Adrenal gland (tissue), 12 donors: ENCODE measurements around the gene MSL2. TPM values are rescaled to one million over a fixed set of nuclear protein-coding genes. Genes with fewer than 3 reads are reported as not detected.
"Not testable (repeated sequence)": the region's sequence is repeated elsewhere in the genome, so short reads cannot be mapped to it uniquely, and the experiment has no call there.

ENCODE experiments used
- DNase-seq, 7 donors: peaks; one replicate each; pipeline ENCODE4 v3.0.0-alpha.2; 2019 to 2020
- H3K27ac ChIP-seq, 5 donors: fragments of 200-600 bp; sonication (generic) in 4 of 5; 1 replicate in 3 of 5; 2 replicates in 2 of 5; pipeline versions ENCODE4 v1.5.1 to v1.8.0; 2016 to 2020; ENCODE audit warnings: mild to moderate bottlenecking in 1 of 5
- H3K27me3 ChIP-seq: fragments of 200-600 bp; 2 replicates; pipeline ENCODE4 v1.8.0; 2021
- H3K36me3 ChIP-seq, 2 donors: fragments of 200-600 bp; replicated peaks in 1 of 2; 1 replicate in 1 of 2; 2 replicates in 1 of 2; pipeline versions ENCODE4 v1.5.1 to v1.8.0; 2018 to 2022
- H3K4me1 ChIP-seq, 2 donors: fragments of 200-600 bp; replicated peaks in 1 of 2; 1 replicate in 1 of 2; 2 replicates in 1 of 2; pipeline versions ENCODE4 v1.5.1 to v1.8.0; 2018 to 2021
- H3K4me3 ChIP-seq, 4 donors: fragments of 200-600 bp; sonication (generic) in 3 of 4; one replicate each; pipeline ENCODE4 v1.5.1; 2016 to 2018
- H3K9me3 ChIP-seq, 3 donors: fragments of 200-600 bp; sonication (generic) in 1 of 3; replicated peaks in 1 of 3; 1 replicate in 2 of 3; 2 replicates in 1 of 3; pipeline versions ENCODE4 v1.5.1 to v1.8.0; 2016 to 2021
- CTCF ChIP-seq, 6 experiments: fragments of 450-650 bp in 4 of 6; fragments of 200-600 bp in 2 of 6; sonication (generic) in 1 of 6; IDR thresholded peaks; 1 replicate in 5 of 6; 2 replicates in 1 of 6; pipeline versions ENCODE4 v1.5.1 to v1.8.0; 2016 to 2021; ENCODE audit warnings: antibody characterized with exemption in 6 of 6, mild to moderate bottlenecking in 2 of 6, moderate library complexity in 1 of 6
- POLR2A ChIP-seq, 2 donors: fragments of 450-650 bp; IDR thresholded peaks; one replicate each; pipeline ENCODE4 v1.6.1; 2017; ENCODE audit warnings: antibody characterized with exemption in 2 of 2, mild to moderate bottlenecking in 2 of 2, moderate library complexity in 1 of 2
- WGBS, 4 donors: extraction: QIAGEN DNeasy Blood & Tissue Kit in 2 of 4; methylation state at CpG; one replicate each; pipeline versions ENCODE4 v1.1.5 to v1.1.7; 2013 to 2017; 5-methylcytosine and 5-hydroxymethylcytosine counted together
- intact Hi-C, 2 donors: fragments of 100-400 bp; cut with DNase I; formaldehyde crosslinking; loops; one replicate each; pipeline versions ENCODE4 v1.14.1 to v1.15.0; 2022 to 2023
- polyA plus RNA-seq, 3 donors: library from polyadenylated mRNA; stranded (reverse); fragments of 200-250 nt in 2 of 3; fragments of 350-450 nt in 1 of 3; fragmentation: Illumina TruSeq in 1 of 3; extraction: RNeasy Lipid Tissue Mini Kit (QIAGEN cat#74804) in 1 of 3; gene quantifications; one replicate each; pipeline ENCODE4 v1.2.3, GENCODE V29; 2013 to 2014
- total RNA-seq, 9 donors: library from RNA; depleted of rRNA in 4 of 9; stranded (reverse); fragments of >200 nt in 4 of 9; fragments of 120-200 nt in 1 of 9; fragmentation: NEBNext Ultra II Directional in 1 of 9; extraction: Animal tissue kit (Norgen Biotek cat#: 25700) in 1 of 9; gene quantifications; one replicate each; pipeline versions ENCODE4 v1.1.0 to v1.2.4, GENCODE V29; 2013 to 2023
- donor health status: healthy with polysubstance abuse.
- donor health status: Bipolar disorder and iron deficiency.
- donor health status: DM: yes; HTN: yes; CAD: no.
- donor health status: DM: no; HTN: no; CAD: no.
- donor health status: DM: no; HTN: no; CAD: no.
- donor health status: DM: yes; HTN: yes; CAD: no.

Gene MSL2
- total and polyA plus RNA-seq, 12 donors: 4.0 to 36.0 (median 19.1) TPM

- 25 to 45% (median 35%) methylated on average over 2 of the region's 2 CpGs for WGBS, 4 donors
- Histone ChIP-seq H3K27ac (peak overlapping the region; percentile 34 to 60 (median 45)), H3K27me3 (no peaks in the 10 kb centered on the region), H3K4me1 (peaks cover 21 to 69% of the 10 kb centered on the region in 2 donors), H3K9me3 (no peaks in the 10 kb centered on the region), H3K4me3 (no peak overlapping the region), H3K36me3 (no peaks in the 10 kb centered on the region)
- TF ChIP-seq POLR2A (IDR thresholded peaks at IDR 0.05): no peak
- no peak for DNase-seq
- intact Hi-C loops: no loop called here
Observed at GRCh38 chr3:136184703-136185102, 11.4 kb downstream of the MSL2 start.

DNA sequence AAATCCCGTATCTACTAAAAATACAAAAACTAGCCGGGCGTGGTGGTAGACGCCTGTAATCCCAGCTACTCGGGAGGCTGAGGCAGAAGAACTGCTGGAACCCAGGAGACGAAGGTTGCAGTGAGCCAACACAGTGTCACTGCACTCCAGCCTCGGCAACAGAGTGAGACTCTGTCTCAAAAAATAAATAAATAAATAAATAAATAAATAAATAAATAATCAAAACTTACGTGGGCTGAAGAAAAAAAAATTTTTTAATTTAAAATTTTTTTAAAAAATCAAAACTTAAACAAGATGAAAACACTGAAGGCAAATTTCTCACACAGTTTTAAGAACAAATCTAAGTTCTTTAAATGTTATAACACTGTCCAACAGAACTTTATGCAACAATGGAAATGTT lies 14.4 kb downstream of the MSL2 start:
- no peak overlapping the region for H3K4me3 ChIP-seq
- TF ChIP-seq CTCF (IDR thresholded peaks at IDR 0.05) (no peak), POLR2A (IDR thresholded peaks at IDR 0.05) (no peak)
- no peaks in the 10 kb centered on the region for H3K27me3 ChIP-seq
- H3K36me3 ChIP-seq: no peaks in the 10 kb centered on the region
- intact Hi-C loops: no loop called here
- H3K4me1 ChIP-seq: peaks cover 16 to 45% of the 10 kb centered on the region in 2 donors
- H3K9me3 ChIP-seq: no peaks in the 10 kb centered on the region
- no peak overlapping the region for H3K27ac ChIP-seq
- WGBS, 4 donors: 88 to 92% (median 89%) methylated on average over 8 of the region's 8 CpGs
- peak in 1 of 7 donors; percentile 47 for DNase-seq

DNA sequence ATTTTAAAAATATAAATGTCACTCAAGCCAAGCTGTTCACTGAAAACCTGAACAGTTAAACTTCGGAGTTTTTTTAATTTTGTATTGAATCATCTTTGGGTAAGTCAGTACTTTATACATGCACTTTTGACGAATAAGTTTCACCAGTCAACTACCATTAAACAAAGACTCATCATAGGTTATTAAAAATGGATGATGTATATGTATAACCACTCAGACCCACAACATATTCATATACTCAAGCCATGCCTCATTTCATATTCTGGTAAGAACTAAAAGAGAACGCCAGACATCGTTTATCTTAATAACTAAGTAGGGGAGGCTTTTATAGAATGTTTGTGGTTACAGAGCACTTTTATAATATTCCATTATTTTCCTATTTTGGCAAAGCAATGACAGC lies 18.3 kb downstream of the MSL2 start:
- intact Hi-C loops: no loop called here
- Histone ChIP-seq H3K4me3 (no peak overlapping the region), H3K27ac (no peak overlapping the region), H3K4me1 (peaks cover 13 to 43% of the 10 kb centered on the region in 2 donors), H3K27me3 (no peaks in the 10 kb centered on the region), H3K36me3 (no peaks in the 10 kb centered on the region), H3K9me3 (no peaks in the 10 kb centered on the region)
- WGBS, 4 donors: 55 to 65% (median 60%) methylated on average over 4 of the region's 4 CpGs
- TF ChIP-seq CTCF (IDR thresholded peaks at IDR 0.05) (no peak), POLR2A (IDR thresholded peaks at IDR 0.05) (no peak)
- no peak for DNase-seq

GRCh38 chr3:136173939-136174490 lies 22.1 kb downstream of the MSL2 start:
- H3K9me3 ChIP-seq: no peaks in the 10 kb centered on the region
- no peak for TF ChIP-seq CTCF (IDR thresholded peaks at IDR 0.05)
- TF ChIP-seq POLR2A (IDR thresholded peaks at IDR 0.05): no peak
- peak overlapping the region in 2 of 5 donors; percentile 5 to 31 for H3K27ac ChIP-seq
- H3K4me3 ChIP-seq: no peak overlapping the region
- peaks cover 13 to 41% of the 10 kb centered on the region in 2 donors for H3K4me1 ChIP-seq
- H3K36me3 ChIP-seq: no peaks in the 10 kb centered on the region
- intact Hi-C loops: no loop called here
- DNase-seq: no peak
- H3K27me3 ChIP-seq: no peaks in the 10 kb centered on the region

DNA sequence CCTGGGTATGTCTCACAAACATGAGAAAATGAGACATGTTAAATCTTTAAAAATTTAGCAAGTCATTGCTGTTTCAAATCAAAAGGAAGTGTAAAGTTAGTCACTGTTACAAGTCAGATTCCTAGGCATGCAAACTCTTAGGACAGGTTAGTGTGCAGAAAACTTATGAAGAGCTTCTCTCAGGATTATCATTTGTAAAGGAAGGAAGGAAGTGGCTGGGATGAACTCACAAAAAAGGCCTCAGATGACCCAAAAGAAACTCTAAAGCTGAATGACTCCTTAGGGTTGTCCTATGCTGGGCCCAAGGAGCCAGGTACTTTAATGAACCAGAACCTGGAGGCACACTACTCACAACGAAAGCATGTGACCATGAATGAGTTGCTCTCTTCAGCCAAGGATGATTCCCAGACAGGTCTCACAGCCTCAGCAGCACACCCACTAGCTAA lies 25.0 kb downstream of the MSL2 start:
- intact Hi-C loops: no loop called here
- 0 to 33% (median 30%) methylated on average over 1 of the region's 1 CpG for whole genome bisulfite sequencing, 4 donors
- Histone ChIP-seq H3K9me3 (no peaks in the 10 kb centered on the region), H3K27ac (peak overlapping the region in 1 of 5 donors; percentile 8), H3K27me3 (no peaks in the 10 kb centered on the region), H3K4me3 (no peak overlapping the region), H3K4me1 (peaks cover 14 to 55% of the 10 kb centered on the region in 2 donors), H3K36me3 (no peaks in the 10 kb centered on the region)
- DNase-seq: no peak
- TF ChIP-seq POLR2A (IDR thresholded peaks at IDR 0.05) (no peak), CTCF (IDR thresholded peaks at IDR 0.05) (no peak)

- H3K4me1 ChIP-seq: peaks cover 14 to 52% of the 10 kb centered on the region in 2 donors
Observed at GRCh38 chr3:136168236-136168635, 27.9 kb downstream of the MSL2 start.

More at GRCh38 chr3:136168236-136168635, 27.9 kb downstream of the MSL2 start:
- intact Hi-C loops, H3K9me3 ChIP-seq, H3K4me3 ChIP-seq, DNase-seq, H3K36me3 ChIP-seq, H3K27me3 ChIP-seq: not testable (repeated sequence)
- peak overlapping the region in 1 of 5 donors; percentile 36 for H3K27ac ChIP-seq
- WGBS, 4 donors: 88 to 95% (median 92%) methylated on average over 4 of the region's 4 CpGs
